Liver (tissue), 9 donors: ENCODE results near the gene NKX1-2. TPM values are rescaled to one million over a fixed set of nuclear protein-coding genes. Genes with fewer than 3 reads are reported as not detected.

Source experiments
- DNase-seq: peaks from one replicate; pipeline ENCODE4 v3.0.0-alpha.2; 2017; ENCODE audit warnings: low spot score
- H3K27ac ChIP-seq, 2 donors: one replicate each; pipeline ENCODE4 v1.7.0; 2013; ENCODE audit warnings: inconsistent platforms in 2 of 2, low read length in 2 of 2, control low read depth in 1 of 2, low read depth in 1 of 2, mild to moderate bottlenecking in 1 of 2
- H3K27me3 ChIP-seq, 4 donors: one replicate each; pipeline versions ENCODE4 v1.6.1 to v1.7.0; 2013; ENCODE audit warnings: low read length in 3 of 4, inconsistent platforms in 1 of 4, mild to moderate bottlenecking in 1 of 4, moderate library complexity in 1 of 4; ENCODE audit not compliant: control insufficient read depth in 4 of 4, insufficient read depth in 4 of 4
- H3K36me3 ChIP-seq, 4 donors: one replicate each; pipeline versions ENCODE4 v1.6.1 to v1.7.0; 2013; ENCODE audit warnings: low read length in 3 of 4, mild to moderate bottlenecking in 3 of 4, low read depth in 1 of 4, moderate library complexity in 1 of 4; ENCODE audit not compliant: control insufficient read depth in 4 of 4, insufficient read depth in 3 of 4
- H3K4me1 ChIP-seq, 4 donors: one replicate each; pipeline versions ENCODE4 v1.6.1 to v1.7.0; 2013; ENCODE audit warnings: low read length in 3 of 4, mild to moderate bottlenecking in 3 of 4, moderate library complexity in 1 of 4; ENCODE audit not compliant: control insufficient read depth in 4 of 4, insufficient read depth in 4 of 4
- H3K4me3 ChIP-seq, 3 donors: one replicate each; pipeline versions ENCODE4 v1.6.1 to v1.7.0; 2013; ENCODE audit warnings: low read length in 3 of 3, control low read depth in 1 of 3, low read depth in 1 of 3, mild to moderate bottlenecking in 1 of 3
- H3K9ac ChIP-seq, 2 donors: one replicate each; pipeline ENCODE4 v1.7.0; 2013; ENCODE audit warnings: low read length in 2 of 2, mild to moderate bottlenecking in 2 of 2, moderate library complexity in 2 of 2, control low read depth in 1 of 2, low read depth in 1 of 2
- H3K9me3 ChIP-seq, 4 donors: one replicate each; pipeline versions ENCODE4 v1.6.1 to v1.7.0; 2013; ENCODE audit warnings: low read length in 3 of 4; ENCODE audit not compliant: control insufficient read depth in 4 of 4
- EGR1 ChIP-seq, 2 donors: IDR thresholded peaks; 2 replicates each; pipeline ENCODE4 v1.6.1; 2016 to 2018; ENCODE audit warnings: antibody characterized with exemption in 2 of 2, low read depth in 2 of 2
- FOXA2 ChIP-seq: IDR thresholded peaks from 2 replicates; pipeline ENCODE4 v1.6.1; 2016; ENCODE audit warnings: antibody characterized with exemption
- HNF4A ChIP-seq, 2 donors: conservative IDR thresholded peaks; 2 replicates each; pipeline ENCODE4 v1.6.1; 2016; ENCODE audit warnings: antibody characterized with exemption in 2 of 2, mild to moderate bottlenecking in 2 of 2
- HNF4G ChIP-seq: IDR thresholded peaks from 2 replicates; pipeline ENCODE4 v1.6.1; 2016; ENCODE audit warnings: antibody characterized with exemption
- JUND ChIP-seq, 2 donors: IDR thresholded peaks; 2 replicates each; pipeline ENCODE4 v1.6.1; 2016; ENCODE audit warnings: antibody characterized with exemption in 2 of 2
- NR2F2 ChIP-seq: IDR thresholded peaks from 2 replicates; pipeline ENCODE4 v1.6.1; 2016; ENCODE audit warnings: antibody characterized with exemption
- RAD21 ChIP-seq, 2 donors: IDR thresholded peaks; 2 replicates each; pipeline ENCODE4 v1.6.1; 2016; ENCODE audit warnings: antibody characterized with exemption in 2 of 2, mild to moderate bottlenecking in 2 of 2
- REST ChIP-seq: IDR thresholded peaks from 2 replicates; pipeline ENCODE4 v1.6.1; 2016; ENCODE audit warnings: antibody characterized with exemption, mild to moderate bottlenecking
- RXRA ChIP-seq, 2 donors: IDR thresholded peaks; 2 replicates each; pipeline ENCODE4 v1.6.1; 2017 to 2018; ENCODE audit warnings: antibody characterized with exemption in 2 of 2, mild to moderate bottlenecking in 1 of 2
- TAF1 ChIP-seq: conservative IDR thresholded peaks from 2 replicates; pipeline ENCODE4 v1.6.1; 2016; ENCODE audit warnings: antibody characterized with exemption, mild to moderate bottlenecking
- ZBTB33 ChIP-seq: IDR thresholded peaks from 2 replicates; pipeline ENCODE4 v1.6.1; 2016; ENCODE audit warnings: antibody characterized with exemption
- WGBS: extraction: QIAGEN DNeasy Blood & Tissue Kit; methylation state at CpG from one replicate; pipeline ENCODE4 v1.1.7; 2013; 5-methylcytosine and 5-hydroxymethylcytosine counted together
- polyA plus RNA-seq, 2 donors: library from polyadenylated mRNA; stranded (reverse) in 1 of 2; unstranded in 1 of 2; fragments of 200-250 nt in 1 of 2; fragments of >200 nt in 1 of 2; fragmentation: Nextera tagmentation in 1 of 2; extraction: Ambion mirVana in 1 of 2; gene quantifications; one replicate each; pipeline versions ENCODE4 v1.2.1 to v1.2.3, GENCODE V29; 2013 to 2015
- total RNA-seq, 2 donors: library from RNA; depleted of rRNA; stranded (reverse); fragments of >200 nt; gene quantifications; one replicate each; pipeline ENCODE4 v1.2.3, GENCODE V29; 2014
- TF ChIP-seq, protein P1 (sequence below): IDR thresholded peaks from 2 replicates; pipeline ENCODE4 v1.6.1; 2016; ENCODE audit warnings: antibody characterized with exemption
- donor health status: healthy.
- donor health status: healthy.
- donor health status: healthy.
- donor health status: healthy.
- donor health status: healthy.

NKX1-2 gene
- total and polyA plus RNA-seq, 4 donors, result not detected

DNA sequence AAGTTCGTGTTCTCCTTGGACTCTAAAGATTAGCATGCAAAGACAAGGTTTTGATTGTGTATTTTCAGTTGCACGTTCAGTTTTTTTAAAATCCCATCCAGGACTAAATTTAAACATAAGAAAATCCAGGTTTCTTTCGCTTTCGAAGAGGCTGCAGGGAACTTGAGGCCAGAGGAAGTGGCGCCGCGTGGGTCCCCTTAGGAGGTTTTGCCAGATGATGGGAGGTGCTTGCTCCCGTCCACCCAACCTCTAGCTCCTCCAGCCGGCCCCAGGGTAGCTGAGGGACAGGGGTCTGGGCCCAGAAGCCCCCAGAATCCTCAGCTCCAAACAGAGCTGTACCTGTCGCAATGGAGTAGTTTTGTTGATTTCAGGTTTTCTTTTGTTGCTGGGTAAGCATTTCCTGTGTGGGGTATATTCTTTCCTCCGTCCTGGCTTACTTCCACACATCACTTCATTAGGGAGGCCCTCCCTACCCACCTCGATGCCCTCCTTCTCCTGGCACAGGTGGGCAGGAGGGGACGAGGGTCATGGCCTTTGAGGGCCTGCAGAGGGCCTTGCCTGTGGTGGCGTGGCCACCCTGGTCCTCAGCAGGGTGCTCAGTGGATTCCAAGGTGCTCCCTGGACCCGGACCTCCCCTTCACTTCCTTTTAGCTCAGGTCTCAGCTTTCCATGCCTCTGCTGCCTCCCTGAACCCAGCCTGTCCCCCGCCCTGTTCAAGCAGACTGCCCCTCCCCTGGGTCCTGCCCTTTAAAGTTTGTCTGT, 44.4 kb upstream of the NKX1-2 start:
- Histone ChIP-seq H3K27me3 (no peaks in the 10 kb centered on the region), H3K4me3 (no peak overlapping the region), H3K4me1 (no peaks in the 10 kb centered on the region), H3K9me3 (no peaks in the 10 kb centered on the region), H3K36me3 (peaks cover 0 to 8% (median 5%) of the 10 kb centered on the region in 4 donors), H3K9ac (no peak overlapping the region), H3K27ac (no peak overlapping the region)
- TF ChIP-seq RXRA (IDR thresholded peaks at IDR 0.05), result no peak
- TF ChIP-seq FOXA2, result no peak
- TF ChIP-seq RAD21 (IDR thresholded peaks at IDR 0.05), result no peak
- no peak for TF ChIP-seq HNF4A (conservative IDR thresholded peaks at IDR 0.05)
- no peak for TF ChIP-seq JUND (IDR thresholded peaks at IDR 0.05)
- no peak for TF ChIP-seq NR2F2
- TF ChIP-seq, protein P1, sequence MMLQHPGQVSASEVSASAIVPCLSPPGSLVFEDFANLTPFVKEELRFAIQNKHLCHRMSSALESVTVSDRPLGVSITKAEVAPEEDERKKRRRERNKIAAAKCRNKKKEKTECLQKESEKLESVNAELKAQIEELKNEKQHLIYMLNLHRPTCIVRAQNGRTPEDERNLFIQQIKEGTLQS, result no peak
- no peak for TF ChIP-seq EGR1 (IDR thresholded peaks at IDR 0.05; ENCODE audit: low read depth in 2 of 2)
- 79% methylated on average over 16 of the region's 16 CpGs for WGBS
- DNase-seq, result no peak

GRCh38 chr10:124493214-124493882, 43.5 kb upstream of the NKX1-2 start:
- H3K9me3 ChIP-seq, result no peaks in the 10 kb centered on the region
- H3K27ac ChIP-seq, result no peak overlapping the region
- H3K27me3 ChIP-seq, result no peaks in the 10 kb centered on the region
- TF ChIP-seq, protein P1, result no peak
- TF ChIP-seq HNF4G (no peak), REST (no peak), ZBTB33 (no peak), TAF1 (no peak)
- H3K4me3 ChIP-seq, result no peak overlapping the region
- no peak for DNase-seq
- peaks cover 1 to 11% (median 8%) of the 10 kb centered on the region in 4 donors for H3K36me3 ChIP-seq
- H3K9ac ChIP-seq, result no peak overlapping the region
- no peaks in the 10 kb centered on the region for H3K4me1 ChIP-seq
- WGBS, result 79% methylated on average over 23 of the region's 23 CpGs
